BLaER1 (cell line): ENCODE measurements around the gene FAM9C.

ENCODE experiments used
- H3K27ac ChIP-seq: shearing (Covaris generic); formaldehyde crosslinking; 2 replicates; pipeline ENCODE4 v1.8.1; 2022
- H3K27me3 ChIP-seq: shearing (Covaris generic); formaldehyde crosslinking; 2 replicates; pipeline ENCODE4 v1.8.1; 2022
- H3K36me3 ChIP-seq: shearing (Covaris generic); formaldehyde crosslinking; 2 replicates; pipeline ENCODE4 v1.8.1; 2022
- H3K4me1 ChIP-seq: shearing (Covaris generic); formaldehyde crosslinking; 2 replicates; pipeline ENCODE4 v1.8.1; 2022
- H3K4me2 ChIP-seq: shearing (Covaris generic); formaldehyde crosslinking; 2 replicates; pipeline ENCODE4 v1.8.1; 2022
- H3K4me3 ChIP-seq: shearing (Covaris generic); formaldehyde crosslinking; 2 replicates; pipeline ENCODE4 v1.8.1; 2022
- H3K9ac ChIP-seq: shearing (Covaris generic); formaldehyde crosslinking; 2 replicates; pipeline ENCODE4 v1.8.1; 2022
- H3K9me3 ChIP-seq: shearing (Covaris generic); formaldehyde crosslinking; 2 replicates; pipeline ENCODE4 v1.8.1; 2022
- H4K20me1 ChIP-seq: shearing (Covaris generic); formaldehyde crosslinking; 2 replicates; pipeline ENCODE4 v1.8.1; 2022
- Cebpa-rat ChIP-seq: shearing (Covaris generic); IDR thresholded peaks from 2 replicates; pipeline ENCODE4 v1.8.1; 2022

FAM9C gene

GRCh38 chrX:13059637-13060499 lies 15.4 kb upstream of the FAM9C start:
- no peaks in the 10 kb centered on the region for H3K4me1 ChIP-seq
- H3K4me2 ChIP-seq = no peak overlapping the region
- H3K9me3 ChIP-seq = peaks cover 38% of the 10 kb centered on the region
- no peak overlapping the region for H3K4me3 ChIP-seq
- H3K9ac ChIP-seq = no peak overlapping the region
- no peaks in the 10 kb centered on the region for H4K20me1 ChIP-seq
- H3K27ac ChIP-seq = no peak overlapping the region
- H3K27me3 ChIP-seq = no peaks in the 10 kb centered on the region
- H3K36me3 ChIP-seq = no peaks in the 10 kb centered on the region
- TF ChIP-seq Cebpa-rat = no peak

- Histone ChIP-seq H3K36me3 (no peaks in the 10 kb centered on the region), H3K9me3 (peaks cover 26% of the 10 kb centered on the region), H3K27ac (no peak overlapping the region), H4K20me1 (no peaks in the 10 kb centered on the region), H3K27me3 (no peaks in the 10 kb centered on the region), H3K9ac (no peak overlapping the region), H3K4me2 (no peak overlapping the region), H3K4me3 (no peak overlapping the region), H3K4me1 (peaks cover 18% of the 10 kb centered on the region)
- TF ChIP-seq Cebpa-rat = no peak
These were observed 11.1 kb upstream of the FAM9C start for GRCh38 chrX:13055486-13055885.

GRCh38 chrX:13053171-13053570 lies 8.8 kb upstream of the FAM9C start:
- no peaks in the 10 kb centered on the region for H3K27me3 ChIP-seq
- no peak overlapping the region for H3K9ac ChIP-seq
- no peak overlapping the region for H3K27ac ChIP-seq
- no peak overlapping the region for H3K4me2 ChIP-seq
- no peak for TF ChIP-seq Cebpa-rat
- peaks cover 25% of the 10 kb centered on the region for H3K9me3 ChIP-seq
- peaks cover 18% of the 10 kb centered on the region for H3K4me1 ChIP-seq
- no peaks in the 10 kb centered on the region for H3K36me3 ChIP-seq
- H4K20me1 ChIP-seq = no peaks in the 10 kb centered on the region
- H3K4me3 ChIP-seq = no peak overlapping the region

GRCh38 chrX:13051529-13052172 lies 7.2 kb upstream of the FAM9C start:
- Histone ChIP-seq H3K27me3 (no peaks in the 10 kb centered on the region), H3K9me3 (peaks cover 25% of the 10 kb centered on the region), H4K20me1 (no peaks in the 10 kb centered on the region), H3K4me1 (peaks cover 20% of the 10 kb centered on the region), H3K36me3 (no peaks in the 10 kb centered on the region), H3K4me3 (no peak overlapping the region), H3K4me2 (peak overlapping the region; percentile 37), H3K27ac (peak overlapping the region; percentile 20; the same call in 1 of the 2 replicates), H3K9ac (no peak overlapping the region)
- no peak for TF ChIP-seq Cebpa-rat

- H3K27ac ChIP-seq = no peak overlapping the region
- H3K9ac ChIP-seq = no peak overlapping the region
- H3K9me3 ChIP-seq = peaks cover 30% of the 10 kb centered on the region
- no peak overlapping the region for H3K4me3 ChIP-seq
- H3K36me3 ChIP-seq = no peaks in the 10 kb centered on the region
- H4K20me1 ChIP-seq = no peaks in the 10 kb centered on the region
- no peak for TF ChIP-seq Cebpa-rat
- peak overlapping the region; percentile 37 for H3K4me2 ChIP-seq
- H3K4me1 ChIP-seq = peaks cover 25% of the 10 kb centered on the region
- no peaks in the 10 kb centered on the region for H3K27me3 ChIP-seq
These were observed 6.7 kb upstream of the FAM9C start for GRCh38 chrX:13051167-13051528.

GRCh38 chrX:13050151-13050550 lies 5.7 kb upstream of the FAM9C start:
- no peak for TF ChIP-seq Cebpa-rat

GRCh38 chrX:13048280-13048679 lies 3.9 kb upstream of the FAM9C start:
- H3K9me3 ChIP-seq = peaks cover 38% of the 10 kb centered on the region
- H3K27me3 ChIP-seq = no peaks in the 10 kb centered on the region
- H3K27ac ChIP-seq = no peak overlapping the region
- TF ChIP-seq Cebpa-rat = no peak
- H3K4me3 ChIP-seq = no peak overlapping the region
- no peaks in the 10 kb centered on the region for H3K36me3 ChIP-seq
- H3K9ac ChIP-seq = no peak overlapping the region
- H4K20me1 ChIP-seq = no peaks in the 10 kb centered on the region
- H3K4me2 ChIP-seq = no peak overlapping the region
- peaks cover 27% of the 10 kb centered on the region for H3K4me1 ChIP-seq

More at GRCh38 chrX:13050151-13050550, 5.7 kb upstream of the FAM9C start:
- no peak overlapping the region for H3K27ac ChIP-seq
- peaks cover 31% of the 10 kb centered on the region for H3K9me3 ChIP-seq
- no peaks in the 10 kb centered on the region for H3K27me3 ChIP-seq
- H3K4me3 ChIP-seq = no peak overlapping the region
- H3K4me1 ChIP-seq = peaks cover 27% of the 10 kb centered on the region
- no peak overlapping the region for H3K9ac ChIP-seq
- H3K36me3 ChIP-seq = no peaks in the 10 kb centered on the region
- H4K20me1 ChIP-seq = no peaks in the 10 kb centered on the region
- no peak overlapping the region for H3K4me2 ChIP-seq

- no peaks in the 10 kb centered on the region for H3K36me3 ChIP-seq
- H3K4me3 ChIP-seq = no peak overlapping the region
- no peaks in the 10 kb centered on the region for H4K20me1 ChIP-seq
- H3K27me3 ChIP-seq = no peaks in the 10 kb centered on the region
- H3K9ac ChIP-seq = no peak overlapping the region
- H3K27ac ChIP-seq = no peak overlapping the region
- peaks cover 33% of the 10 kb centered on the region for H3K9me3 ChIP-seq
- H3K4me1 ChIP-seq = peaks cover 27% of the 10 kb centered on the region
- TF ChIP-seq Cebpa-rat = no peak
- no peak overlapping the region for H3K4me2 ChIP-seq
These were observed 3.3 kb upstream of the FAM9C start for GRCh38 chrX:13047759-13048158.

GRCh38 chrX:13046141-13046855 lies 1.9 kb upstream of the FAM9C start:
- Histone ChIP-seq H3K4me2 (no peak overlapping the region), H3K4me3 (no peak overlapping the region), H3K9me3 (peaks cover 28% of the 10 kb centered on the region), H3K4me1 (peaks cover 14% of the 10 kb centered on the region), H3K36me3 (no peaks in the 10 kb centered on the region), H3K27ac (no peak overlapping the region), H3K27me3 (no peaks in the 10 kb centered on the region), H4K20me1 (no peaks in the 10 kb centered on the region), H3K9ac (no peak overlapping the region)
- no peak for TF ChIP-seq Cebpa-rat

- H3K27ac ChIP-seq = no peak overlapping the region
- H3K4me1 ChIP-seq = peaks cover 8% of the 10 kb centered on the region; the same call in 1 of the 2 replicates
- no peak overlapping the region for H3K4me2 ChIP-seq
- H3K36me3 ChIP-seq = no peaks in the 10 kb centered on the region
- H3K9me3 ChIP-seq = peaks cover 17% of the 10 kb centered on the region
- no peak overlapping the region for H3K9ac ChIP-seq
- no peak for TF ChIP-seq Cebpa-rat
- H4K20me1 ChIP-seq = no peaks in the 10 kb centered on the region
- H3K27me3 ChIP-seq = no peaks in the 10 kb centered on the region
- no peak overlapping the region for H3K4me3 ChIP-seq
These were observed 482 bp downstream of the FAM9C start for GRCh38 chrX:13043938-13044337.
